Uterus (tissue), 2 donors: ENCODE results near the gene SIDT1.

ENCODE experiments used
- CTCF ChIP-seq, 4 experiments: fragments of 200-600 bp in 2 of 4; fragments of 450-650 bp in 2 of 4; sonication (generic) in 2 of 4; IDR thresholded peaks; one replicate each; pipeline ENCODE4 v1.5.1; 2016 to 2019; ENCODE audit warnings: antibody characterized with exemption in 4 of 4, mild to moderate bottlenecking in 2 of 4, moderate library complexity in 1 of 4
- POLR2A ChIP-seq, 2 donors: fragments of 450-650 bp; IDR thresholded peaks; one replicate each; pipeline ENCODE4 v1.6.1; 2016; ENCODE audit warnings: antibody characterized with exemption in 2 of 2, mild to moderate bottlenecking in 1 of 2, moderate library complexity in 1 of 2

- TF ChIP-seq CTCF (IDR thresholded peaks at IDR 0.05): no peak
- no peak for TF ChIP-seq POLR2A (IDR thresholded peaks at IDR 0.05)
Observed at GRCh38 chr3:113585228-113585627, 52.9 kb downstream of the SIDT1 start.
